ENCODE measurements around the gene DAPK3. TPM values are rescaled to one million over a fixed set of nuclear protein-coding genes. Genes with fewer than 3 reads are reported as not detected.
A peak's percentile ranks its signal among the peaks of the same experiment; 100 is the strongest.

The DAPK3 gene
- total RNA-seq, 1 donor from 2014 or later: 20.4 TPM

DNA sequence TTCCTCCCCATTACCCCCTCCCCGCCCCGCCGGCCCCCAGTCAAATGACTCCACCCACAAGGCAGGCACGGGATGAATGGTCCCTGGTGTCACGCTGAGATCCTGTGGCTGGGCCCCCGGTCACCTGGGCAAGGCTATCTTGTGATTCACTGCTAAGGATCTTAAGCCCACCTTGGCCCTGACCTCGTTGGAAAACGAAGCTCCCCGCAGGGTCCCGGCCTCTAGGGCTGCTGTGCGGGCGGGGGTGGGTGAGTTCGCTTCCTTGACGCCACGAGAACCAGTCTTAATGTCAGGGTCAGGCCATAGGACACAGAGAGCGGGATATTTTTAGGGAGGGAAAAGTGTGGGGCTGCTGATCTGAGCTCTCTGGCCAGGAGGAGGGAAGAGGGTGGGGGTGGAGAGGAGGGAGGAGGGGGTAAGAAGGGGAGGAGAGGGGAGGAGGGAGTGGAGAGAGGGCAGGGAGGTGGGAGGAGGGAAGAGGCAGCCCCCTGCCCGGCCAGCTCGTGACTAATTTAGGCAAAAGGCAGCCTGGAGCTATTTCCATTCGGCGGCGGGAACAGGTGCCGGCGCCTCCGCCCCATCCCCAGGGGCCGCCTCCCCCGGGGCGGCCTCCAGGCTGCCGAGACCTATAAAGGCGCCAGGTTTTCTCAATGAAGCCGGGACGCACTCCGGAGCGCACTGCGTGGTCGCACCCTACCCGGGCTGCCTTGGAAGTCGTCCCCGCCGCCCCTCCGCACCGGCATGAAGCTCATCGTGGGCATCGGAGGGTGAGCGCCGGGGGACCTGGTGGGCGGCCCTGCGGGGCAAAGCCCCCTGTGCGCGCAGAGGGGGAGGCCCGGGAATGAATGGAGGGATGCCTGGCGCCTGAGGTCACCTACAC lies 37.7 kb downstream of the DAPK3 start, which contains the start of gene NMRK2:
Gene NMRK2 (plus strand): TSS at position 139 of the 880 bp plus-strand sequence. CDS start 603 bp downstream, at position 742.
- no peak for DNase-seq (ENCODE audit: low spot score)
- no peak for ATAC-seq

DNA sequence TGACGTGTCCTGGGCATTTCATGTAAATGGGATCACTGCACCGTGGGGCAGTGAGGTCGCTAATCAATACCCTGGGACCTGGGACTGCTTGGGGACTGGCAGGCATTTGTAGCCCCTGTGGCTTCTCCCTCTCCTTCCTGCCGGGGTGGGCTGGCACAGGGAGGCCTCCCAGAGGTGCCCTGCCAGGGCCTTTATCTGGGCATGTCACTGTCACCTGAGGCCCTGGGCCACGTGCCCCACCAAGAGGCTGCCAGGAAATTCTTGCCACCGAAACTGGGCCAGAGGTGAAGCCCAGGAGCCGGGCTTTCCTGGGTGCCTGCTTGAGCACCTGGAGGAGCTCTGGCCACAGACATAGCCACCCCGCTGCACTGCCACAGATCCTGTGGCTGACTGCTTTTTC lies 39.9 kb downstream of the DAPK3 start:
- DNase-seq (ENCODE audit: low spot score) (peak; percentile 58), ATAC-seq (peak; percentile 86)

DNA sequence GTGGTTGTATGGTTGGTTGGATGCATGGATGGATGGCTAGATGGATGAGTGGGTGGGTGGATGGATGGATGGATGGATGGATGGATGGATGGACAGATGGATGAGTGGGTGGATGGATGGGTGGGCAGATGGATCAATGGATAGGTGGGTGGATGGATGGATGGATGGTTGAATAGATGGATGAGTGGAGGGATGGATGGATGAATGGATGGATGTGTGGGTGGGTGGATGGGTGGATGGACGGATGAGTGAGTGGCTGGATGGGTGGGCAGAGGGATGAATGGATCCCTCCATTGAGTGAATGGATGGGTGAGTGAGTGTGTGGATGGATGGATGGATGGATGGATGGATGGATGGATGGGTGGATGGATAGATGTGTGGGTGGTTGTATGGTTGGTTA lies 47.0 kb downstream of the DAPK3 start:
- ATAC-seq: no peak

DNA sequence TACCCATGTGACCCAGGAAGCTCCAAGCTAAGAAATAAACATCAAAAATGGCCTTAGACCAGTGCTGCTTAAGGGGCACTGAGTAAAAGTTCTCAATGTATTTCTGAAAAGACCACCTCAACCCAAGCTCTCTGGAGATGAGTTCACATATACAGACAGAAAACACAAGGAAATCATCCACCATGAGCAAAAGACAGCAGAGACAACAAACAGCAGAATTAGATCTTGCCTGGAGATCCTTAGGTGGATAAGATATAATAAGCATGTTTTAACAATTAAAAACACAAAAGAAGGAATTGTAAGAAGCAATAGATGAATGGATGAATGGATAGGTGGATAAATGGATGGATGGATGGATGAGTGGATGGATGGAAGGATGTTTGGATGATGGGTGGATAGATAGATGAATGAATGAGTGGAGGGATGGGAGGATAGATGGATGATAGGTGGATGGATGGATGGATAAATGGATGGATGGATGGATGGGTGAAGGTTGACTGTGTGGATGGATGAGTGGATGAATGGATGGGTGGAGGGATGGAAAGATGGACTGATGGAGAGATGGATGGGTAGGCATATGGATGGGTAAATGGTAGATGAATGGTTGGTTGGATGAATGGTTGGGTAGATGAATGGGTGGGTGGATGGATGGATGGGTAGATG lies 47.7 kb downstream of the DAPK3 start:
- DNase-seq (ENCODE audit: low spot score): no peak
- no peak for ATAC-seq

More for the DNA sequence above, 47.0 kb downstream of the DAPK3 start:
- DNase-seq (ENCODE audit: low spot score): no peak

DNA sequence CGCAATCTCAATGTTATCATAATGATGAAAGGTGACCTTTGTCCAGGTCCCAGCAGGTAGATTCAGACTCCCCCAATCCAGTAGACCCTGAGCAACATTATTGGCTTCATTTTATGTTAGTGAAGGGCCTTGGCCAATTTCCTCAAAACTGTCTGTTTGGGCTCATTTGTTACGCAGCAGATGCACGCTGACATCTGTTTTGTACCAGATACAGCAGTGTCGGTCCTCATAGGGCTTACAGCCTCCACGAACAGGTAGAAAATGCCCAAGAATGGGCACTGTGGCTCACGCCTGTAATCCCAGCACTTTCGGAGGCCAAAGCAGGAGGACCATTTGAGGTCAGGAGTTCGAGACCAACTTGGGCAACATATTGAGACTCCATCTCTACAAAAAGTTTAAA lies 51.1 kb downstream of the DAPK3 start:
- DNase-seq (ENCODE audit: low spot score) (no peak), ATAC-seq (no peak)

DNA sequence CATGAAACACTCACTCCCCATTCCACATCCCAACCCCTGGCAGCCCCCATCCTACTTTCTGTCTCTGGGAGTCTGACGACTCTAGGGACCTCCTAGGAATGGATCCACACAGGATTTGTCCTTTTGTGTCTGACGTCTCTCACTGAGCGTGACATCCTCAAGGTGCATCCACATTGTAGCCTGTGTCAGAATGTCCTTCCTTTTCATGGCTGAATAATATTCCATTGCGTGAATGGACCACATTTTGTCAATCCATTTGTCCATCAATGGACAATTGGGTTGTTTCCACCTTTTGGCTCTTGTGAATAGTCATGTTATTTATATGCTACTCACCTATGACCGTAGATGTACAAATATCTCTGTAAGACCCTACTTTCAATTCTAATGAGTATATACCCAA lies 54.9 kb downstream of the DAPK3 start:
- no peak for ATAC-seq
- DNase-seq (ENCODE audit: low spot score): no peak

DNA sequence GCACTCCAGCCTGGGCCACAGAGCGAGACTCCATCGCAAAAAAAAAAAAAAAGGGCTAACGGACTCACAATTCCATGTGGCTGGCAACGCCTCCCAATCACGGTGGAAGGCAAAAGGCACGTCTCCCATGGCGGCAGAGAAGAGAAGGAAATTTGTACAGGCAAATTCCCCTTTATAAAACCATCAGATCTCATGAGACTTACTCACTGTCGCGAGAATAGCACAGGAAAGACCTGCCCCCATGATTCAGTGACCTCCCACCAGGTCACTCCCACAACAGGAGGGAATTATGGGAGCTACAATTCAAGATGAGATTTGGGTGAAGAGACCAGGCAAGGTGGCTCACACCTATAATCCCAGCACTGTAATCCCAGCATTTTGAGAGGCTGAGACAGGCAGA lies 56.7 kb downstream of the DAPK3 start:
- no peak for ATAC-seq
- no peak for DNase-seq (ENCODE audit: low spot score)

DNA sequence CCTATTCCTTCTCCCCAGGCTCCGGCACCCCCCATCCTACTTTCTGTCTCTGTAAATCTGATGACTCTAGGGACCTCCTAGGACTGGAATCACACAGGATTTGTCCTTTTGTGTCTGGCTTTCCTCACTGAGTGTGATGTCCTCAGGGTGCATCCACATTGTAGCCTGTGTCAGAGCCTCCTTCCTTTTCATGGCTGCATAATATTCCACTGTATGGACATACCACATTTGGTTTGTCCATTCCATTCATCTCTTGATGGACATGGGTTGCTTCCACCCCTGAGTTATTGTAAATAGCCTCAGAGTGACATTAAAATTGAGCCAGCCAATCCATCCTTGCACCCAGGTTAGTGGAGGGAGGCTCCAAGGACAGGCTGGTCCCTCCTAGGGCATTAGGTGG lies 60.8 kb downstream of the DAPK3 start:
- ATAC-seq: no peak
- DNase-seq (ENCODE audit: low spot score): no peak

Other genes starting within 250 kb of the DAPK3 start
- gene APBA3, start 209.4 kb downstream of the DAPK3 start, total RNA-seq: 18.6 TPM
- gene MRPL54, start 208.4 kb downstream of the DAPK3 start, total RNA-seq: 56.0 TPM
- not detected for gene RAX2, start 198.9 kb downstream of the DAPK3 start, total RNA-seq
- gene MATK, start 184.7 kb downstream of the DAPK3 start, total RNA-seq: 0.48 TPM
- not detected for gene ZFR2, start 102.1 kb downstream of the DAPK3 start, total RNA-seq
- gene ATCAY, start 90.4 kb downstream of the DAPK3 start, total RNA-seq: not detected
- gene NMRK2, start 38.0 kb downstream of the DAPK3 start, total RNA-seq: not detected
- gene EEF2, start 14.4 kb upstream of the DAPK3 start, total RNA-seq: 1,272 TPM
- 13.6 TPM for gene PIAS4, start 36.6 kb upstream of the DAPK3 start, total RNA-seq
- 33.3 TPM for gene ZBTB7A, start 95.8 kb upstream of the DAPK3 start, total RNA-seq
- gene MAP2K2, start 153.0 kb upstream of the DAPK3 start, total RNA-seq: 63.1 TPM
- gene CREB3L3, start 182.5 kb upstream of the DAPK3 start, total RNA-seq: 52.0 TPM
- 11.1 TPM for gene SIRT6, start 211.5 kb upstream of the DAPK3 start, total RNA-seq
- 5.6 TPM for gene ANKRD24, start 211.6 kb upstream of the DAPK3 start, total RNA-seq